ENCODE results near the gene CYYR1. TPM values are rescaled to one million over a fixed set of nuclear protein-coding genes. Genes with fewer than 3 reads are reported as not detected.

CYYR1 gene
- total RNA-seq, 1 donor, result not detected

GRCh38 chr21:26539566-26539965 is 33.5 kb downstream of the CYYR1 start:
- no peaks in the 10 kb centered on the region for H3K4me1 ChIP-seq (ENCODE audit: insufficient read depth, low read length)
- TF ChIP-seq, protein P1, sequence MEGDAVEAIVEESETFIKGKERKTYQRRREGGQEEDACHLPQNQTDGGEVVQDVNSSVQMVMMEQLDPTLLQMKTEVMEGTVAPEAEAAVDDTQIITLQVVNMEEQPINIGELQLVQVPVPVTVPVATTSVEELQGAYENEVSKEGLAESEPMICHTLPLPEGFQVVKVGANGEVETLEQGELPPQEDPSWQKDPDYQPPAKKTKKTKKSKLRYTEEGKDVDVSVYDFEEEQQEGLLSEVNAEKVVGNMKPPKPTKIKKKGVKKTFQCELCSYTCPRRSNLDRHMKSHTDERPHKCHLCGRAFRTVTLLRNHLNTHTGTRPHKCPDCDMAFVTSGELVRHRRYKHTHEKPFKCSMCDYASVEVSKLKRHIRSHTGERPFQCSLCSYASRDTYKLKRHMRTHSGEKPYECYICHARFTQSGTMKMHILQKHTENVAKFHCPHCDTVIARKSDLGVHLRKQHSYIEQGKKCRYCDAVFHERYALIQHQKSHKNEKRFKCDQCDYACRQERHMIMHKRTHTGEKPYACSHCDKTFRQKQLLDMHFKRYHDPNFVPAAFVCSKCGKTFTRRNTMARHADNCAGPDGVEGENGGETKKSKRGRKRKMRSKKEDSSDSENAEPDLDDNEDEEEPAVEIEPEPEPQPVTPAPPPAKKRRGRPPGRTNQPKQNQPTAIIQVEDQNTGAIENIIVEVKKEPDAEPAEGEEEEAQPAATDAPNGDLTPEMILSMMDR (IDR thresholded peaks at IDR 0.05; ENCODE audit: extremely low read depth, low read depth, low read length), result no peak
- H3K27me3 ChIP-seq (ENCODE audit: insufficient read depth, low read length), result no peaks in the 10 kb centered on the region
- no peaks in the 10 kb centered on the region for H4K20me1 ChIP-seq (ENCODE audit: insufficient read depth, low read length)
- peaks cover 2% of the 10 kb centered on the region for H3K9me3 ChIP-seq (ENCODE audit: low read depth, low read length)
- H3K36me3 ChIP-seq (ENCODE audit: insufficient read depth, low read length), result no peaks in the 10 kb centered on the region
- H3K4me2 ChIP-seq (ENCODE audit: insufficient read depth, low read length), result no peak overlapping the region
- no peaks in the 10 kb centered on the region for H3K79me2 ChIP-seq (ENCODE audit: insufficient read depth, low read length)
- H2AFZ ChIP-seq (ENCODE audit: low read length), result no peak overlapping the region
- no peak overlapping the region for H3K4me3 ChIP-seq (ENCODE audit: insufficient read depth, low read length)
- DNase-seq (ENCODE audit: insufficient read length, low spot score, missing footprints), result no peak
- no peak overlapping the region for H3K27ac ChIP-seq (ENCODE audit: low read depth, low read length)

DNA sequence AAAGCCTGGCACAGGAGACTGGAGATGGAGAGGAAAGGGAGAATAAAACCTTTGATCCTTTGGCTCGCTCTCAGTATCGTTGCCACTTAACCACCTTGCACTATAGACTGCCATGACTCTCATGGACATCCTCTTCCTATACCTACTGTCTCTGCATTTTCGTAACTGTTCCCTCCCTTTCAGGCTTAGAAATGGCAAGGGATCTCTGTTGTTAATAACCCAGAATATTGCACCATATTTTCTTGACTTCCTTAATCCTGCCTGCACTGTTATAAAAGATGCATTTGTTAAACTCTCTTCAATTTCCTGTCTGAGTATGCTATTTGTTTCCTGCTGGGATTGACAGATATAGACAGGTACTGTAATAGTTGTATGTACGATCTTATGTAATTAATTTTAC is 38.6 kb downstream of the CYYR1 start:
- Histone ChIP-seq H4K20me1 (ENCODE audit: insufficient read depth, low read length) (no peaks in the 10 kb centered on the region), H3K4me1 (ENCODE audit: insufficient read depth, low read length) (no peaks in the 10 kb centered on the region), H3K4me3 (ENCODE audit: insufficient read depth, low read length) (no peak overlapping the region), H3K27ac (ENCODE audit: low read depth, low read length) (no peak overlapping the region), H3K9me3 (ENCODE audit: low read depth, low read length) (peaks cover 2% of the 10 kb centered on the region), H3K27me3 (ENCODE audit: insufficient read depth, low read length) (no peaks in the 10 kb centered on the region), H3K36me3 (ENCODE audit: insufficient read depth, low read length) (no peaks in the 10 kb centered on the region), H3K4me2 (ENCODE audit: insufficient read depth, low read length) (no peak overlapping the region), H3K79me2 (ENCODE audit: insufficient read depth, low read length) (no peaks in the 10 kb centered on the region), H2AFZ (ENCODE audit: low read length) (no peak overlapping the region)
- no peak for DNase-seq (ENCODE audit: insufficient read length, low spot score, missing footprints)
- TF ChIP-seq, protein P1 (IDR thresholded peaks at IDR 0.05; ENCODE audit: extremely low read depth, low read depth, low read length), result no peak

- H3K27ac ChIP-seq (ENCODE audit: low read depth, low read length), result no peak overlapping the region
- TF ChIP-seq, protein P1 (IDR thresholded peaks at IDR 0.05; ENCODE audit: extremely low read depth, low read depth, low read length), result no peak
- no peaks in the 10 kb centered on the region for H3K9me3 ChIP-seq (ENCODE audit: low read depth, low read length)
Measured at GRCh38 chr21:26532208-26532607, 40.9 kb downstream of the CYYR1 start.

DNA sequence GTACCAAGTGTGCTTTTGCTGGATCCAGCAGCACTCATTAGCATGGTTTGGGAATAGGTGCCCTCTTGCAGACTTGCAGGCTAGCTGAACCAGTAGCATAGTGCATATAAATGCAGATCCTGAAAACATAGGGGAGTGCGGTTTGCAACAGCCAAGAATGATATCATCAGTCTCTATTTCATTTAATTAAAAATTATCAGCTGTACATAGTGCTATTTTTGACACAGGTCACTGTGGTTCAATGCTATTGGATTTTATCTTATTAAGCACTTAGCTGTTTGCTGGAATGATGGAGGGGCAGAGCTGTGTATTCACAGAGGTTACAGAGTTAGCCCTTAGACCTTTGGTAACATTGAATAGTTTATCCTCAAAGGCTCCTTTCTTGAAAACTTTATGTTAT is 43.6 kb downstream of the CYYR1 start:
- TF ChIP-seq, protein P1 (IDR thresholded peaks at IDR 0.05; ENCODE audit: extremely low read depth, low read depth, low read length), result no peak
- no peak overlapping the region for H3K4me2 ChIP-seq (ENCODE audit: insufficient read depth, low read length)

More at GRCh38 chr21:26532208-26532607, 40.9 kb downstream of the CYYR1 start:
- H3K4me1 ChIP-seq (ENCODE audit: insufficient read depth, low read length), result no peaks in the 10 kb centered on the region
- no peaks in the 10 kb centered on the region for H3K27me3 ChIP-seq (ENCODE audit: insufficient read depth, low read length)
- no peaks in the 10 kb centered on the region for H3K79me2 ChIP-seq (ENCODE audit: insufficient read depth, low read length)
- DNase-seq (ENCODE audit: insufficient read length, low spot score, missing footprints), result no peak
- no peak overlapping the region for H2AFZ ChIP-seq (ENCODE audit: low read length)
- H3K4me2 ChIP-seq (ENCODE audit: insufficient read depth, low read length), result no peak overlapping the region
- H3K36me3 ChIP-seq (ENCODE audit: insufficient read depth, low read length), result no peaks in the 10 kb centered on the region
- H4K20me1 ChIP-seq (ENCODE audit: insufficient read depth, low read length), result no peaks in the 10 kb centered on the region
- no peak overlapping the region for H3K4me3 ChIP-seq (ENCODE audit: insufficient read depth, low read length)

More for the DNA sequence above, 43.6 kb downstream of the CYYR1 start:
- H3K36me3 ChIP-seq (ENCODE audit: insufficient read depth, low read length), result no peaks in the 10 kb centered on the region
- no peak overlapping the region for H3K27ac ChIP-seq (ENCODE audit: low read depth, low read length)
- no peaks in the 10 kb centered on the region for H3K4me1 ChIP-seq (ENCODE audit: insufficient read depth, low read length)
- no peaks in the 10 kb centered on the region for H3K27me3 ChIP-seq (ENCODE audit: insufficient read depth, low read length)
- no peak for DNase-seq (ENCODE audit: insufficient read length, low spot score, missing footprints)
- no peak overlapping the region for H2AFZ ChIP-seq (ENCODE audit: low read length)
- H3K79me2 ChIP-seq (ENCODE audit: insufficient read depth, low read length), result no peaks in the 10 kb centered on the region
- H3K4me3 ChIP-seq (ENCODE audit: insufficient read depth, low read length), result no peak overlapping the region
- H3K9me3 ChIP-seq (ENCODE audit: low read depth, low read length), result no peaks in the 10 kb centered on the region
- no peaks in the 10 kb centered on the region for H4K20me1 ChIP-seq (ENCODE audit: insufficient read depth, low read length)
